Activated CD4-positive, alpha-beta T cell treated with anti-CD3 and anti-CD28 coated beads, Interleukin-2, amount 10 ng/mL, durations not matched to agents 7 days and 5 days (primary cell): ENCODE data around the gene HYI. TPM values are rescaled to one million over a fixed set of nuclear protein-coding genes. Genes with fewer than 3 reads are reported as not detected.
"Not testable (repeated sequence)": the region's sequence is repeated elsewhere in the genome, so short reads cannot be mapped to it uniquely, and the experiment has no call there.

Source experiments
- CTCF ChIA-PET: fragments of 350-600 bp; sonication (Branson Sonifier 250); formaldehyde crosslinking; loops from one replicate; lab custom pipeline; 2021; ENCODE audit warnings: antibody characterized with exemption; lab: Charles Lee
- POLR2A ChIA-PET: fragments of 350-600 bp; sonication (Branson Sonifier 250); formaldehyde crosslinking; loops from one replicate; lab custom pipeline; 2021; ENCODE audit warnings: antibody characterized with exemption; lab: Charles Lee
- DNase-seq: peaks from one replicate; pipeline ENCODE4 v3.0.0-alpha.2; 2020
- H3K27ac Mint-ChIP-seq: one replicate; pipeline ENCODE4 v1.8.0; 2021; ENCODE audit warnings: mild to moderate bottlenecking, moderate library complexity, mixed read lengths
- H3K27me3 Mint-ChIP-seq: one replicate; pipeline ENCODE4 v1.8.0; 2021; ENCODE audit warnings: mixed read lengths
- H3K36me3 Mint-ChIP-seq: one replicate; pipeline ENCODE4 v1.8.0; 2021; ENCODE audit warnings: low read depth, mixed read lengths
- H3K4me1 Mint-ChIP-seq: one replicate; pipeline ENCODE4 v1.8.0; 2021; ENCODE audit warnings: mixed read lengths
- H3K4me3 Mint-ChIP-seq: one replicate; pipeline ENCODE4 v1.8.0; 2021; ENCODE audit warnings: mild to moderate bottlenecking, moderate library complexity, mixed read lengths
- H3K9me3 Mint-ChIP-seq: one replicate; pipeline ENCODE4 v1.8.0; 2021; ENCODE audit warnings: mixed read lengths
- microRNA-seq: library from miRNA; unstranded; fragments of <30 nt; microRNA quantifications from one replicate; pipeline ENCODE4 v1.2.0, GENCODE V29; 2021; ENCODE audit warnings: borderline microRNAs expressed, borderline replicate concordance
- total RNA-seq, 2 experiments: library from RNA; stranded (reverse); gene quantifications; one replicate each; pipeline ENCODE4 v1.2.3, GENCODE V29; 2021

Gene HYI
- total RNA-seq, 2 experiments from 2014 or later: 20.6 to 25.8 TPM

DNA sequence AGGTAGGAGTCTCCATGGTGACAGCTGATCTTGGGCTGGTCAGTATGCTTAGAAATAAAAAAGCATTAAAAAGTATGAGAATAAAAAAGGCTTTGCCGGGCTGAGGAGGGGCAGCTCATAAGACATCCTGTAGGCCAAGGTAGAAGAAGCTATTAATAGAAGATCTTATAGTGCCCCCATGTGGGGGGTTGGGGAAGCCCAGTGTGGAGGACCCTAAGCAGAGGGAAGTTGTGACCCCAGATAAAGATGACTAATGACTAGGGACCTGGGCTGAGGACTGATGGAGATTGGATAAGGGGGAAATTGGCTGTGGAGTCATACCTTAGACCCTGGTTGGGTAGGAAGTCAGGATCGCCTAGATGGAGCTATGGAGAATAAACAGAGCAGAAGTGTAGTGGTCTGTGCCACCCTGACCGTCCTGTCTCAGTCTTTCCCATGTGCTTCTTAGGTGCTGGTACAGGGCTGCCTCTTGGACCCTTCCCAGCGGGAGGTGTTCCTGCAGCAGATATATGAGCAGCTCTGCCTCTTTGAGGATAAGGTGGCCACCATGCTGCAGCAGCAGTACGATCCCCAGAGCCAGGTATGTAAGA is 39.0 kb downstream of the HYI start:
- POLR2A ChIA-PET: no interaction called here
- peak; percentile 68 for DNase-seq
- CTCF ChIA-PET: interaction anchor here (0.5 to 1.5 kb wide), 15 partner anchors 19 to 1151 kb away, joined by 3 to 6 read pairs (median 3); partner anchors contain the start of genes MED8 and SZT2
- no peaks in the 10 kb centered on the region for H3K27me3 Mint-ChIP-seq
- H3K9me3 Mint-ChIP-seq: no peaks in the 10 kb centered on the region
- H3K4me3 Mint-ChIP-seq: no peak overlapping the region
- peaks cover 1% of the 10 kb centered on the region for H3K4me1 Mint-ChIP-seq
- no peak overlapping the region for H3K27ac Mint-ChIP-seq
- peaks cover 7% of the 10 kb centered on the region for H3K36me3 Mint-ChIP-seq

DNA sequence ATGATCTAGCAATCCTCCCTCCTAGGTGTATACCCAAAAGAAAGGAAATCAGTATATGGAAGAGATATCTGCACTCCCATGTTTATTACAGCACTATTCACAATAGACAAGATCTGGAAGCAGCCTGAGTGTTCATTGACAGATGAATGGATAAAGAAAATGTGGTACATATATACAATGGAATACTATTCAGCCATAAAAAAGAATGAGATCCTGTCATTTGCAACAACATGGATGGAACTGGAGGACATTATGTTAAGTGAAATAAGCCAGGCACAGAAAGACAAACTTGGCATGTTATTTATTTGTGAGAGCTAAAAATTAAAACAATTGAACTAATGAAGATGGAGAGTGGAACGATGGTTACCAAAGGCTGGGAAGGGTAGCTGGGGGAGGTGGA is 40.3 kb downstream of the HYI start:
- H3K4me1 Mint-ChIP-seq, H3K27ac Mint-ChIP-seq, H3K9me3 Mint-ChIP-seq, H3K4me3 Mint-ChIP-seq, DNase-seq, H3K27me3 Mint-ChIP-seq: not testable (repeated sequence)
- ChIA-PET CTCF (interaction anchor here (1.0 to 1.5 kb wide), 2 partner anchors 23 to 42 kb away, joined by 4 read pairs; partner anchors contain the start of genes MED8 and SZT2), POLR2A (interaction anchor here (0.6 kb wide), 1 partner anchor 520 kb away, joined by 3 read pairs; no protein-coding TSS in a partner anchor)
- H3K36me3 Mint-ChIP-seq: peaks cover 16% of the 10 kb centered on the region

DNA sequence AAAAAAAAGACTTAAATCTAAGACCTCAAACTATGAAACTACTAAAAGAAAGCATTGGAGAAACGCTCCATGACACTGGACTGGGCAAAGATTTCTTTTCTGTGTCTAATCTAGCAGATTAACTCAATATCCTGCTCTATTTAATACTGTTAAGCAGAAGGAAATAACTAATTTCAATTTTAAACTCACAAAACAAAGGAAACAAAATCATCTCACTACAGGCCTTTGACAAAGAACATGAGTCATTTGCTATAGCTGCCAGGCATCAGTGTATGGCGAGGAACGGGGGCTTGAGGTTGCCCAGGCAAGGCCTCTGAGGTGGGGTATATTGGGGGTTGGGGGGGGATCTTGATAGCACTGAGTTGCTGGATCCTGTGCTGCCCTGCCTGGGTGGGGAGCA is 43.2 kb downstream of the HYI start:
- no peaks in the 10 kb centered on the region for H3K9me3 Mint-ChIP-seq
- POLR2A ChIA-PET: no interaction called here
- CTCF ChIA-PET: no interaction called here
- H3K4me1 Mint-ChIP-seq: peaks cover 1% of the 10 kb centered on the region
- peak overlapping the region; percentile 6 for H3K27ac Mint-ChIP-seq
- peaks cover 29% of the 10 kb centered on the region for H3K36me3 Mint-ChIP-seq
- no peak for DNase-seq
- no peaks in the 10 kb centered on the region for H3K27me3 Mint-ChIP-seq
- H3K4me3 Mint-ChIP-seq: no peak overlapping the region

DNA sequence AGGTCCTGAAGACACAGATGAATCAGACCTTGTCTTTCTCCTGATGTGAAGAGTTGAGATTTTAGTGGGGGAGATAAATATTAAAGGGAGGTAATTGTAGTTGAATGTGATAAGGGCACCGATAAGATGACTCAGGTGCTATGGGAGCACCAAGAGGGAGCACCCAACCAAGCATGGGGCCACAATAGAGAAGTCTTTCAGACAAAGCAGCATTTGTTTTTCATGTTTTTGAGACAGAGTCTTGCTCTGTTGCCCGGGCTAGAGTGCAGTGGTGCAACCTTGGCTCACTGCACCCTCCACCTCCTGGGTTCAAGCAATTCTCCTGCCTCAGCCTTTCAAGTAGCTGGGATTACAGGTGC is 47.9 kb downstream of the HYI start:
- no peaks in the 10 kb centered on the region for H3K9me3 Mint-ChIP-seq
- ChIA-PET CTCF (interaction anchor here (0.7 kb wide), 1 partner anchor 9 kb away, joined by 3 read pairs; no protein-coding TSS in a partner anchor), POLR2A (no interaction called here)
- DNase-seq: no peak
- no peaks in the 10 kb centered on the region for H3K4me1 Mint-ChIP-seq
- H3K4me3 Mint-ChIP-seq: no peak overlapping the region
- no peaks in the 10 kb centered on the region for H3K27me3 Mint-ChIP-seq
- no peak overlapping the region for H3K27ac Mint-ChIP-seq
- H3K36me3 Mint-ChIP-seq: peaks cover 38% of the 10 kb centered on the region

DNA sequence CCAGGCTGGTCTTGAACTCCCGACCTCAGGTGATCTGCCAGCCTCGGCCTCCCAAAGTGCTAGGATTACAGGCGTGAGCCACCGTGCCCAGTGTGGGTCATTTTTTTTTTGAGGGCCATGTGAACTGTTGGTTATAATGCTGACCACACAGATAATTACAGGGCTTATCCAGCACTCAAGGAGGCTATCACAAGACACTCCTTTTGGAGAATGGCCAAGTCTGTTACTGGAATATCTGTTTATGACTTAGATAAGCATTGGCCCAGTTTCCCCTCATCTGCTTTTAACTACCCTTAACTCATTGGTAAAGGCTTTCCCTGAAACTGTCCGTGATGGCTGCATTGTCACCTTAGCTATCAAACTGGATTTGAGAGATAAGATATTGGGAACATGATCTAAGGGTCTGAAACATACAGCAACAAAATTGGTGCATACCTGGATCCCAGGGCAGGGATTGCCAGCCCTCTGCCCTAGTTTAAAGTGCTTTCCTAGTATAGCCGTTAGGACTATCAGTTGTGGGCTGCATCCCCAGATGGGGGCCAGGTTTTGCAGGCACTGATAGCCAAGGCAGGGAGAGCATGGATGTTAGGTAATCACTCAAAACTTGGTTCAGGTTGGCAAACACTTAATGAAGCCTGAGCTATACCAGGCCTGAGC is 48.4 kb downstream of the HYI start:
- H3K36me3 Mint-ChIP-seq: peaks cover 38% of the 10 kb centered on the region
- CTCF ChIA-PET: interaction anchor here (0.7 kb wide), 1 partner anchor 9 kb away, joined by 3 read pairs; no protein-coding TSS in a partner anchor
- H3K27ac Mint-ChIP-seq: no peak overlapping the region
- H3K4me1 Mint-ChIP-seq: no peaks in the 10 kb centered on the region
- DNase-seq: no peak
- POLR2A ChIA-PET: no interaction called here
- H3K9me3 Mint-ChIP-seq: no peaks in the 10 kb centered on the region
- no peaks in the 10 kb centered on the region for H3K27me3 Mint-ChIP-seq
- H3K4me3 Mint-ChIP-seq: no peak overlapping the region

DNA sequence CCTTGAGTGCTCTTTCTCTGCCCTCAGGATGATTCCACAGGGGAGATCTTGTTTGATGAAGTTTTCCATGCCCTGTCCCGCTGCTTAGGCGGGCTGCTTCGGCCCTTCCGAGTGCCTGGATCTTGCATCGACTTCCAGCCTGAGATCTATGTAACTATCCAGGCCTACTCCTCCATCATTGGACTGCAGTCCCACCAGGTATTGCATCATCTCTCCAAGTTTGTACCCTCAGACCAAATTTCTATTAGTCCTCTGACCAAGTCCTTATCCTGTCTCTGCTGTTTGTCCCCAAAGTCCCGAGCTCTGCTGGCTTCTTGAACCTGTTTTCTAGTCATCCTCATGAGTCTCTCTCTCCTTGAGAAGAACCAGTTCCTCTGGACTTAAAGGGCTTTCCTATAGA is 49.4 kb downstream of the HYI start:
- Mint-ChIP-seq H3K36me3 (peaks cover 34% of the 10 kb centered on the region), H3K4me3 (no peak overlapping the region), H3K9me3 (no peaks in the 10 kb centered on the region), H3K27me3 (no peaks in the 10 kb centered on the region), H3K27ac (no peak overlapping the region), H3K4me1 (no peaks in the 10 kb centered on the region)
- CTCF ChIA-PET: no interaction called here
- POLR2A ChIA-PET: no interaction called here
- DNase-seq: no peak

DNA sequence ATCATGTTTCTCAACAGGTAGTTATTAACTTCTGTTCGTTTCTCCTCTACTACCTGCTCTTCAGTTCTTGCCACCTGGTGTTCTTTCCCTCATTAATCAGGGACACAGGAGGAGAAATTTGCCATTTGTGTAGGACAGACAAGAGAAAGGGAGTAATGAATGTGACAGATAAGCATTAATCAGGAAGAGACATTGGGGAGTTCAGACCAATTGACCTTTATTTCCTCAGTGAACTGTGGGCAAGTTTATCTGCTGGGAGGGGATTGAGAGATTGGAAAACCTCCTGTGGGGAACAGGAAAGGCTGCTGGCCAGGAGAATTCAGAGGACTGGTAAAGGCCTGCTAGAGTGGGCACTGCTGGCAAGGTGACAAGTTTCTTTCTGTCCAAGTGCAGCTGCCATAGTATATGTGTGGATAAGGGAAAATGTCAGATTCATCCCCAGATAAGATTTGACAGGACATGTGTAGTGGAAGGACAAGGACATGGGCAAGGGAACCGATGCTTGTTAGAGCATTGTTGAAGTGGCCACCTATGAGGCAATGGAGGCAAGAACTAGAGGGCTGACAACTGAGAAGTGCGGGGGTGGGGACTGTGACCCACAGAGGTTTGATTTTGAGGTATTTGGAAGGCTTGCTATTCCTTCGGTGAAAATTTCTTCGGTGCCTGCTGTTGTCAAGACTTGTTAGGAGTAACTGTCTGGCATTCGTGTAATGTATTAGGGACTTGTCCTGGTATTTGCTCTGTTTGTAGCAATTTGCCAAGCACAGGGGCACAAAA is 51.5 kb downstream of the HYI start:
- CTCF ChIA-PET: no interaction called here

More for the DNA sequence above, 51.5 kb downstream of the HYI start:
- H3K9me3 Mint-ChIP-seq: no peaks in the 10 kb centered on the region
- POLR2A ChIA-PET: no interaction called here
- no peak overlapping the region for H3K4me3 Mint-ChIP-seq
- H3K4me1 Mint-ChIP-seq: no peaks in the 10 kb centered on the region
- no peak overlapping the region for H3K27ac Mint-ChIP-seq
- peaks cover 25% of the 10 kb centered on the region for H3K36me3 Mint-ChIP-seq
- no peaks in the 10 kb centered on the region for H3K27me3 Mint-ChIP-seq
- DNase-seq: no peak

Small RNAs within 50 kb of the gene (microRNA-seq; reads per million reads assigned to microRNA genes)
- not detected for gene MIR6735

Other genes with a start within 250 kb of the HYI start
- gene TMEM125, start 183.9 kb downstream of the HYI start, total RNA-seq: not detected
- not detected for gene C1orf210, start 168.3 kb downstream of the HYI start, total RNA-seq
- not detected for gene TIE1, start 152.9 kb downstream of the HYI start, total RNA-seq
- gene MPL, start 116.1 kb downstream of the HYI start, total RNA-seq: not detected
- gene CDC20, start 95.0 kb downstream of the HYI start, total RNA-seq: 100 to 1,000 TPM; 176 to 188 TPM
- gene ELOVL1, start 85.9 kb downstream of the HYI start, total RNA-seq: 10 to 100 TPM; 77.1 to 85.0 TPM
- 10 to 100 TPM; 30.2 to 33.3 TPM for gene MED8, start 64.1 kb downstream of the HYI start, total RNA-seq
- 10 to 100 TPM; 66.6 to 74.3 TPM for gene SZT2, start 64.0 kb downstream of the HYI start, total RNA-seq
- under 1 TPM; 0.37 to 0.42 TPM for gene PTPRF, start 77.0 kb upstream of the HYI start, total RNA-seq
- gene KDM4A, start 196.2 kb upstream of the HYI start, total RNA-seq: 10 to 100 TPM; 38.6 to 41.9 TPM